Psoas muscle (tissue), 8 donors: ENCODE measurements around the gene FARP1. TPM values are rescaled to one million over a fixed set of nuclear protein-coding genes. Genes with fewer than 3 reads are reported as not detected.

ENCODE experiments used
- ATAC-seq, 4 donors: fragments of 200-7000 bp; cut with Tn5 transposase; one replicate each; pipeline ENCODE4 v1.9.1; 2020; ENCODE audit warnings: moderate library complexity in 3 of 4, mild to moderate bottlenecking in 2 of 4
- DNase-seq, 2 donors: peaks; one replicate each; pipeline ENCODE4 v3.0.0-alpha.2; 2020
- H3K27ac ChIP-seq: fragments of 200-600 bp; one replicate; pipeline ENCODE4 v1.8.0; 2022
- H3K27me3 ChIP-seq, 3 donors: fragments of 200-600 bp in 1 of 3; one replicate each; pipeline versions ENCODE4 v1.6.1 to v1.8.0; 2013 to 2022; ENCODE audit warnings: low read length in 2 of 3, mild to moderate bottlenecking in 2 of 3, moderate library complexity in 1 of 3; ENCODE audit not compliant: insufficient read depth in 3 of 3
- H3K36me3 ChIP-seq, 2 donors: fragments of 200-600 bp in 1 of 2; one replicate each; pipeline versions ENCODE4 v1.6.1 to v1.8.0; 2013 to 2022; ENCODE audit warnings: low read depth in 1 of 2, mild to moderate bottlenecking in 1 of 2, moderate library complexity in 1 of 2; ENCODE audit not compliant: insufficient read depth in 1 of 2
- H3K4me1 ChIP-seq: fragments of 200-600 bp; one replicate; pipeline ENCODE4 v1.8.0; 2022
- H3K4me3 ChIP-seq: fragments of 200-600 bp; one replicate; pipeline ENCODE4 v1.8.0; 2022; ENCODE audit warnings: mild to moderate bottlenecking
- H3K9me3 ChIP-seq: fragments of 200-600 bp; one replicate; pipeline ENCODE4 v1.8.0; 2022
- CTCF ChIP-seq: fragments of 200-600 bp; IDR thresholded peaks from one replicate; pipeline ENCODE4 v1.8.0; 2022; ENCODE audit warnings: antibody characterized with exemption
- WGBS, 3 donors: extraction: QIAGEN DNeasy Blood & Tissue Kit; methylation state at CpG; one replicate each; pipeline versions ENCODE4 v1.1.6 to v1.1.7; 2013; 5-methylcytosine and 5-hydroxymethylcytosine counted together
- intact Hi-C, 2 donors: fragments of 100-400 bp; cut with DNase I; formaldehyde crosslinking; loops; one replicate each; pipeline versions ENCODE4 v1.11.0 to v1.14.2; 2022
- polyA plus RNA-seq, 3 donors: library from polyadenylated mRNA; stranded (reverse); fragments of 200-250 nt; gene quantifications; one replicate each; pipeline ENCODE4 v1.2.3, GENCODE V29; 2013
- total RNA-seq, 4 donors: library from RNA; stranded (reverse); fragmentation: NEBNext Ultra II Directional in 2 of 4; extraction: Animal tissue kit (Norgen Biotek cat#: 25700) in 2 of 4; gene quantifications; one replicate each; pipeline versions ENCODE4 v1.2.1 to v1.2.4, GENCODE V29; 2021 to 2023
- donor health status: healthy with polysubstance abuse.
- donor health status: DM: no; HTN: no; CAD: no; lungs with moderate emphysema.
- donor health status: Bipolar disorder and iron deficiency.
- donor health status: healthy.
- donor health status: DM: yes; HTN: yes; CAD: no.
- donor health status: DM: no; HTN: no; CAD: no.
- donor health status: DM: no; HTN: no; CAD: no.
- donor health status: DM: yes; HTN: yes; CAD: no.

FARP1 gene
- total and polyA plus RNA-seq, 7 donors, result 5.7 to 19.4 (median 9.2) TPM

- H3K27ac ChIP-seq, result no peak overlapping the region
Observed at GRCh38 chr13:98216135-98216565, 73.3 kb downstream of the FARP1 start.

GRCh38 chr13:98216711-98217285 lies 73.9 kb downstream of the FARP1 start:
- Histone ChIP-seq H3K36me3 (no peaks in the 10 kb centered on the region), H3K4me1 (peaks cover 14% of the 10 kb centered on the region), H3K27ac (no peak overlapping the region), H3K27me3 (no peaks in the 10 kb centered on the region), H3K4me3 (no peak overlapping the region), H3K9me3 (no peaks in the 10 kb centered on the region)
- intact Hi-C loops, result no loop called here
- ATAC-seq (no peak), DNase-seq (no peak)
- no peak for TF ChIP-seq CTCF
- WGBS, 3 donors, result 65 to 71% (median 66%) methylated on average over 7 of the region's 7 CpGs

More at GRCh38 chr13:98216135-98216565, 73.3 kb downstream of the FARP1 start:
- Histone ChIP-seq H3K4me1 (peaks cover 12% of the 10 kb centered on the region), H3K27me3 (no peaks in the 10 kb centered on the region), H3K4me3 (no peak overlapping the region), H3K9me3 (no peaks in the 10 kb centered on the region), H3K36me3 (no peaks in the 10 kb centered on the region)
- WGBS, 3 donors, result 16 to 29% (median 19%) methylated on average over 4 of the region's 4 CpGs
- no peak for TF ChIP-seq CTCF
- ATAC-seq (peak in 2 of 4 donors; percentile 22 to 26), DNase-seq (peak; percentile 50 to 63)
- intact Hi-C loops, result no loop called here

GRCh38 chr13:98217597-98217996 lies 74.7 kb downstream of the FARP1 start:
- 91 to 92% (median 92%) methylated on average over 12 of the region's 12 CpGs for WGBS, 3 donors

GRCh38 chr13:98219685-98220084 lies 76.8 kb downstream of the FARP1 start:
- ATAC-seq (no peak), DNase-seq (no peak)
- no peak overlapping the region for H3K4me3 ChIP-seq
- no peak overlapping the region for H3K27ac ChIP-seq
- TF ChIP-seq CTCF, result no peak
- no peaks in the 10 kb centered on the region for H3K36me3 ChIP-seq
- WGBS, 3 donors, result 95 to 98% (median 97%) methylated on average over 6 of the region's 6 CpGs
- H3K4me1 ChIP-seq, result peaks cover 5% of the 10 kb centered on the region
- H3K27me3 ChIP-seq, result no peaks in the 10 kb centered on the region
- no peaks in the 10 kb centered on the region for H3K9me3 ChIP-seq
- intact Hi-C loops, result no loop called here

More at GRCh38 chr13:98217597-98217996, 74.7 kb downstream of the FARP1 start:
- no peaks in the 10 kb centered on the region for H3K36me3 ChIP-seq
- H3K27me3 ChIP-seq, result no peaks in the 10 kb centered on the region
- no peak overlapping the region for H3K4me3 ChIP-seq
- ATAC-seq, result no peak
- peaks cover 17% of the 10 kb centered on the region for H3K4me1 ChIP-seq
- intact Hi-C loops, result no loop called here
- H3K27ac ChIP-seq, result no peak overlapping the region
- no peak for DNase-seq
- H3K9me3 ChIP-seq, result no peaks in the 10 kb centered on the region
- no peak for TF ChIP-seq CTCF

GRCh38 chr13:98220271-98220791 lies 77.4 kb downstream of the FARP1 start:
- intact Hi-C loops, result no loop called here
- Histone ChIP-seq H3K27me3 (no peaks in the 10 kb centered on the region), H3K4me3 (no peak overlapping the region), H3K4me1 (peaks cover 5% of the 10 kb centered on the region), H3K9me3 (no peaks in the 10 kb centered on the region), H3K36me3 (no peaks in the 10 kb centered on the region), H3K27ac (no peak overlapping the region)
- no peak for ATAC-seq
- 54 to 75% (median 55%) methylated on average over 4 of the region's 4 CpGs for WGBS, 3 donors
- no peak for DNase-seq
- TF ChIP-seq CTCF, result no peak
